GM18861 (cell line): ENCODE data around the gene ACTR8.

Experiments used
- ATAC-seq: cut with Tn5 transposase; IDR thresholded peaks from one replicate; pipeline ENCODE4 v1.9.1; 2021; ENCODE audit not compliant: unreplicated experiment

ACTR8 gene

DNA sequence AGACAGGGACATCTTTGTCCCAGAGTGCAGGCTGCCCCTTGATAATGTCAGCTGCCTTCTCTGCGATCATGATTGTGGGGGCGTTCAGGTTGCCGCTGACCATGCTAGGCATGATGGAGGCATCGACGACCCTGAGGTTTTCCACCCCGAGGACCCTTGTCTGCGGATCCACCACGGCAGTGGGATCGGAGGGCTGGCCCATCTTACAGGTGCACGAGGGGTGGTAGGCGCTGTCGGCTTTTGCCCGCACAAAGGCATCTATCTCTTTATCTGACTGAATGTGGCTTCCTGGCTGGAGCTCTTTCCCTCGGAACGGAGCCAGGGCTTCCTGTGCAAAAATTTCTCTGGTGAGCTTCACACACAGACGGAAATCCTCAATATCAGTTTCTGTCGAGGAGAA, 64.1 kb downstream of the ACTR8 start:
- ATAC-seq = no peak

DNA sequence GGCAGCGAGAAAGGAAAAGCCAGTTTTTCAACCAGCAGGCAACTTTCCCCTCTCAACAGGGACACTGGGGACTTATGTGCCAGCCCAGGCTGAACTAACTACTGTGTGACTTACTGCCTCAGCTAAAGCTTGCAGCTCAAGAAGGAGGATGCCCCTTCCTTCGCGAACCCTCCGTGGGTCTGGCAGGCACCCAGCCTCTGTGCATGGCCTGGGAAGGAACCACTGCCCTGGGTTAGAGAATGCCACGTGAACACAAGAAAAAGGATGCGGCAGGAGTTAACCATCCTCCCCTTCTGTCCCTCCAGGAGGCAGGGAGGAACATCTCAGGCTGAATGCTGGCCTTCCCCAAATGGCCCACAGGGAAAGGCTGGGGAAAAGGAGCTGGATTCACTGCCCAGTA, 64.7 kb downstream of the ACTR8 start:
- no peak for ATAC-seq
